HG03575 (cell line): ENCODE measurements around the gene KCNG2.
"Not testable (repeated sequence)": the region's sequence is repeated elsewhere in the genome, so short reads cannot be mapped to it uniquely, and the experiment has no call there.

Source experiments
- ATAC-seq: cut with Tn5 transposase; IDR thresholded peaks from one replicate; pipeline ENCODE4 v1.9.1; 2021; ENCODE audit not compliant: unreplicated experiment, insufficient number of reproducible peaks, low FRiP score; ENCODE audit errors: extremely low read depth

The KCNG2 gene

GRCh38 chr18:79874553-79875530 is 77.1 kb downstream of the KCNG2 start:
- ATAC-seq = no peak

GRCh38 chr18:79875531-79875919 is 77.8 kb downstream of the KCNG2 start:
- ATAC-seq = no peak

GRCh38 chr18:79875931-79876461 is 78.3 kb downstream of the KCNG2 start:
- ATAC-seq = no peak

- ATAC-seq = no peak
These were observed 78.8 kb downstream of the KCNG2 start for GRCh38 chr18:79876497-79876896.

- ATAC-seq = no peak
These were observed 79.7 kb downstream of the KCNG2 start for GRCh38 chr18:79877163-79878091.

GRCh38 chr18:79878246-79878645 is 80.5 kb downstream of the KCNG2 start:
- ATAC-seq = not testable (repeated sequence)

GRCh38 chr18:79878741-79879378 is 81.1 kb downstream of the KCNG2 start:
- ATAC-seq = no peak

GRCh38 chr18:79879566-79879965 is 81.8 kb downstream of the KCNG2 start:
- no peak for ATAC-seq

GRCh38 chr18:79881695-79882094 is 84.0 kb downstream of the KCNG2 start:
- ATAC-seq = no peak

- no peak for ATAC-seq
These were observed 84.9 kb downstream of the KCNG2 start for GRCh38 chr18:79882522-79883241.

- ATAC-seq = no peak
These were observed 85.9 kb downstream of the KCNG2 start for GRCh38 chr18:79883461-79884293.

GRCh38 chr18:79884294-79884962 is 86.7 kb downstream of the KCNG2 start:
- no peak for ATAC-seq

GRCh38 chr18:79884963-79885728 is 87.4 kb downstream of the KCNG2 start:
- ATAC-seq = no peak

GRCh38 chr18:79887181-79888000 is 89.7 kb downstream of the KCNG2 start:
- no peak for ATAC-seq

- no peak for ATAC-seq
These were observed 90.3 kb downstream of the KCNG2 start for GRCh38 chr18:79888016-79888415.

- no peak for ATAC-seq
These were observed 91.8 kb downstream of the KCNG2 start for GRCh38 chr18:79889569-79889968.
